Measurements from ENCODE around the gene RHPN2.
"Not testable (repeated sequence)": the region's sequence is repeated elsewhere in the genome, so short reads cannot be mapped to it uniquely, and the experiment has no call there.

The RHPN2 gene

DNA sequence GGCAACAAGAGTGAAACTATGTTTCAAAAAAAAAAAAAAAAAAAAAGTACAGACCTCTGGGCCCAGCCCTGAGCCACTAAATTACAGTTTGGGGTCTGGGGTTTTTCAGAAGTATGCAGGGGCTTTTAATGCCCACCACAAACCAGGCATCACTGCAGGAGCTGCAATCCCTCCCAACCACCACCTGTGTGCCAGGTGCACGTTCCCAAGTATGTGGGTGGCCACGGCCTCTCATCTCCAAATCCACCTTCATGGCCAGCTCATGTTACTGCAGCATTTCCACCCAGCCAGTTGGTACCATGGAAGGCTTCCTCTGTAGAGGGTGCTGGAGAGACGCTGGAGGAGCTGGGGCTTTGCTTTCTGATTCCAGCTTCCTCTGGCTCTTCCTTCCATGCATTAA lies 119.4 kb downstream of the RHPN2 start:
- Histone ChIP-seq H3K9ac (ENCODE audit: low read depth, low read length) (no peak overlapping the region), H3K9me3 (ENCODE audit: control insufficient read depth, insufficient read depth, low read length) (no peaks in the 10 kb centered on the region), H3K4me3 (ENCODE audit: low read depth, low read length) (no peak overlapping the region), H3K36me3 (ENCODE audit: control insufficient read depth, insufficient read depth, low read length) (peaks cover 7% of the 10 kb centered on the region), H3K27me3 (ENCODE audit: control insufficient read depth, insufficient read depth, low read length) (no peaks in the 10 kb centered on the region), H3K4me1 (ENCODE audit: control insufficient read depth, insufficient read depth, low read length) (no peaks in the 10 kb centered on the region)

- not testable (repeated sequence) for H3K27me3 ChIP-seq (ENCODE audit: control insufficient read depth, insufficient read depth, low read length); H3K9me3 ChIP-seq (ENCODE audit: control insufficient read depth, insufficient read depth, low read length); H3K4me3 ChIP-seq (ENCODE audit: low read depth, low read length); H3K4me1 ChIP-seq (ENCODE audit: control insufficient read depth, insufficient read depth, low read length); H3K9ac ChIP-seq (ENCODE audit: low read depth, low read length); H3K36me3 ChIP-seq (ENCODE audit: control insufficient read depth, insufficient read depth, low read length)
Measured at GRCh38 chr19:32941273-32941672, 123.4 kb downstream of the RHPN2 start.

DNA sequence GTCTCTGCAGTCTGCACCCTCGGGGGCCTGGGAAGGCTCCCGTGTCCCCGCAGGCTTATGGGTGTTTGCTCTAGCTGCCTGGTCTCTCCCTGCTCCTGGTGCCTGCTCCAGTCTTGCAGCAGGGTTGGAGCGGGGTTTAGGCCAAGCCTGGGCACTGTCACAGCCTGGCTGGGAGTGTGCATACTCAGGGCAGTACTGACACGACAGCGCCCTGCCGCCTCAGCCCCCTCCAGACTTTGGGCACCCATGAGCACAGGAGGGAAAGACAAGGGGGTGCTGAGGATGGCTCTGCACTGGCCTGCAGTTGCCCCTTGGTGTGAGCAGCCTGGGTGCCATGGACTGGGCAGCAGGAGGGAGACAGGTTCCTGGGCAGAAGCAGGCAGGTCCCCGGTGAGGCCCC lies 128.6 kb downstream of the RHPN2 start:
- Histone ChIP-seq H3K27me3 (ENCODE audit: control insufficient read depth, insufficient read depth, low read length) (no peaks in the 10 kb centered on the region), H3K4me3 (ENCODE audit: low read depth, low read length) (no peak overlapping the region), H3K9me3 (ENCODE audit: control insufficient read depth, insufficient read depth, low read length) (no peaks in the 10 kb centered on the region), H3K9ac (ENCODE audit: low read depth, low read length) (no peak overlapping the region), H3K36me3 (ENCODE audit: control insufficient read depth, insufficient read depth, low read length) (no peaks in the 10 kb centered on the region), H3K4me1 (ENCODE audit: control insufficient read depth, insufficient read depth, low read length) (no peaks in the 10 kb centered on the region)

DNA sequence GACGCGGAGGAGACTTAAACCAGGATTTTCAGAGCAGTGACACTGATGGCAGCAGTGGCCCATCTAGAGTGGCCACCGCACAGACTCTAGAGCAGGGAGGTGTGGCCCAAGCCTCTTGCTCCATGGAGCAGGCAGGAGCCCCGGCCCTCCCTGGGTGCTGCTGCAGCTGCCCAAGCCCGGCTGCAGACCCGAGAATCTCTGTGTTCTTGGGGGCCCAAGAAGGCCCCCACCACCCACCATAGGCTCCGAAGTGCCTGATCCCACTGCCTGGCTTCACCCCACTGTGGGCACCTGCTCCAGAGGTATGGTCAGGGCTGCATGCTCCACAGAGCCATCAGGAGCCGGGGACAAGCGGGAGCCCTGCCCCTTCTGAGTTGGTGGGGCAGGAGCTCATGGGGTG lies 129.1 kb downstream of the RHPN2 start:
- H3K4me1 ChIP-seq (ENCODE audit: control insufficient read depth, insufficient read depth, low read length) = no peaks in the 10 kb centered on the region
- no peaks in the 10 kb centered on the region for H3K27me3 ChIP-seq (ENCODE audit: control insufficient read depth, insufficient read depth, low read length)
- no peak overlapping the region for H3K9ac ChIP-seq (ENCODE audit: low read depth, low read length)
- no peaks in the 10 kb centered on the region for H3K9me3 ChIP-seq (ENCODE audit: control insufficient read depth, insufficient read depth, low read length)
- H3K4me3 ChIP-seq (ENCODE audit: low read depth, low read length) = no peak overlapping the region
- no peaks in the 10 kb centered on the region for H3K36me3 ChIP-seq (ENCODE audit: control insufficient read depth, insufficient read depth, low read length)

DNA sequence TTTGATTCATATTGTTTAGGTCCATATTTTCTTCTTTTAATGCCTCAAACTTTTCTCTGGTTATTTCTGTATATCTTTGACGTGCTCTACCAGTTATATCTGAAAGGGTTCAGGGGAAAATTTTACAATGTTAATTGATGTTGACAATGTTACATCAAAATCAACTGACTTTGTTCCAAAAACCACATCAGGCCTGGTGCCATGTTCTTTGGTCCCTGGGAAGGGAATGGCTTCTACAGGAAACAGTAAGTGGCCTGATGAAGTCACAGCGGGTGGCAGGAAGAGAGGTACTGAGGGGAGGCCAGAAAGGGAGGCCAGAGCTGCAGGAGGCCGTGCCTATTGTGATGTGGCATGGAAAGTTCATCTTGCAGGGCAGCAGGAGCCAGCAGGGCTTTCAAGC lies 131.1 kb downstream of the RHPN2 start:
- Histone ChIP-seq H3K9ac (ENCODE audit: low read depth, low read length) (no peak overlapping the region), H3K9me3 (ENCODE audit: control insufficient read depth, insufficient read depth, low read length) (no peaks in the 10 kb centered on the region), H3K4me1 (ENCODE audit: control insufficient read depth, insufficient read depth, low read length) (no peaks in the 10 kb centered on the region), H3K36me3 (ENCODE audit: control insufficient read depth, insufficient read depth, low read length) (peaks cover 2% of the 10 kb centered on the region), H3K4me3 (ENCODE audit: low read depth, low read length) (no peak overlapping the region), H3K27me3 (ENCODE audit: control insufficient read depth, insufficient read depth, low read length) (no peaks in the 10 kb centered on the region)

DNA sequence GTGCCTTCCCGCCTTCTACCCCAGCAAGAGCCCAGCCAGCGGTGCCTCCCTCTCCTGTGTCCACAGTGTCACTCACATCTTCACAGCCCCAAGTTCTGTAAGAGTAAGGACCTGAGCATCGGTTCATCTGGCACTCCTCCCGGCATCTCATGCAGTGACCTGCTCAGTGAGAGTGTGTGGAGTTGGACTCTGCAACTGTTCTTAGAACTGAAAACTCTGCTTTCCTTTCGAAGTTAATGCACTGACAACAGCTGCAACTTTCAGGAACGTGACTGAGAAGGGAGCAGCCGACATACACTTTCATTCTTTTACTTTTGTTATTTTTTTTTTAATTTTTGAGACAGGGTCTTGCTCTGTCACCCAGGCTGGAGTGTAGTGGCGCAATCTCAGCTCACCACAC lies 134.1 kb downstream of the RHPN2 start:
- no peak overlapping the region for H3K4me3 ChIP-seq (ENCODE audit: low read depth, low read length)
- H3K9me3 ChIP-seq (ENCODE audit: control insufficient read depth, insufficient read depth, low read length) = no peaks in the 10 kb centered on the region
- H3K4me1 ChIP-seq (ENCODE audit: control insufficient read depth, insufficient read depth, low read length) = no peaks in the 10 kb centered on the region
- no peaks in the 10 kb centered on the region for H3K27me3 ChIP-seq (ENCODE audit: control insufficient read depth, insufficient read depth, low read length)
- no peak overlapping the region for H3K9ac ChIP-seq (ENCODE audit: low read depth, low read length)
- peaks cover 2% of the 10 kb centered on the region for H3K36me3 ChIP-seq (ENCODE audit: control insufficient read depth, insufficient read depth, low read length)

DNA sequence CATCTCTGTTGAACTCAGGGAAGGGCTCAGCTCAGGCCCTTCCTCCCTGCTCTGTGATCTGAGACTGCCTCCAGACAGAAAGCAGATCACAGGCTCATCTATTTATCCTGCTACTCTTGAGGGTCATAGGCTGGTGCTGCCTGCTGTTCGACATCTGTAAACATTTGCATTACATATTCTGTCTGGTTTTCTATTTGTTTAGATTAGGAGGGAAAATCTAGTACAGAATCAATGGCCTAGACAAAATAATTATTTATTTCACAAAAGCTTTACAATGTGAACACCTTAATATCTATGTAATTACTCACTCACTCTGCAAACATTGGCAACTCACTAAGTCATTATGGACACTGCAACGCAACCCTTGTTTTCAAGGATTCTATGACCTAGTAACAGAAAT lies 135.9 kb downstream of the RHPN2 start:
- peaks cover 2% of the 10 kb centered on the region for H3K36me3 ChIP-seq (ENCODE audit: control insufficient read depth, insufficient read depth, low read length)
- H3K9ac ChIP-seq (ENCODE audit: low read depth, low read length) = no peak overlapping the region
- H3K4me3 ChIP-seq (ENCODE audit: low read depth, low read length) = no peak overlapping the region
- H3K9me3 ChIP-seq (ENCODE audit: control insufficient read depth, insufficient read depth, low read length) = no peaks in the 10 kb centered on the region
- H3K4me1 ChIP-seq (ENCODE audit: control insufficient read depth, insufficient read depth, low read length) = no peaks in the 10 kb centered on the region
- H3K27me3 ChIP-seq (ENCODE audit: control insufficient read depth, insufficient read depth, low read length) = no peaks in the 10 kb centered on the region

All from iPS-15b (cell line).